A673 (cell line): Measurements from ENCODE around the gene COL13A1. TPM values are rescaled to one million over a fixed set of nuclear protein-coding genes. Genes with fewer than 3 reads are reported as not detected.

Source experiments
- BruUV-seq: library from RNA; stranded (reverse); fragments of 400-500 nt; replicated peaks from 2 replicates; lab custom pipeline; 2021; lab: Mats Ljungman, UMichigan
- CTCF ChIA-PET: fragments of 300-600 bp; sonication (Branson Sonifier 250); formaldehyde crosslinking; loops from one replicate; lab custom pipeline; 2022; ENCODE audit warnings: antibody characterized with exemption; lab: Charles Lee
- POLR2A ChIA-PET: fragments of 300-600 bp; sonication (Branson Sonifier 250); formaldehyde crosslinking; loops from one replicate; lab custom pipeline; 2022; ENCODE audit warnings: antibody characterized with exemption; ENCODE audit not compliant: low non-redundant PET; lab: Charles Lee
- DNase-seq: peaks from one replicate; pipeline ENCODE4 v3.0.0-alpha.2; 2015; ENCODE audit warnings: low spot score
- H3K27ac ChIP-seq: fragments of 200-600 bp; sonication (generic); 2 replicates; pipeline ENCODE4 v1.5.1; 2016; ENCODE audit warnings: mixed run types, low read depth, mild to moderate bottlenecking, mixed read lengths, antibody characterized with exemption, low read length; ENCODE audit not compliant: poor library complexity, severe bottlenecking
- H3K27me3 ChIP-seq: fragments of 200-600 bp; sonication (generic); replicated peaks from 2 replicates; pipeline ENCODE4 v1.6.1; 2017; ENCODE audit warnings: mixed run types, low read depth, mild to moderate bottlenecking, mixed read lengths, antibody characterized with exemption, low read length; ENCODE audit not compliant: insufficient read depth, poor library complexity
- H3K36me3 ChIP-seq: fragments of 200-600 bp; sonication (generic); 2 replicates; pipeline ENCODE4 v1.6.1; 2016; ENCODE audit warnings: mixed run types, mild to moderate bottlenecking, mixed read lengths, antibody characterized with exemption, low read length; ENCODE audit not compliant: insufficient read depth, poor library complexity, severe bottlenecking
- H3K4me1 ChIP-seq: fragments of 200-600 bp; sonication (generic); 2 replicates; pipeline ENCODE4 v1.6.1; 2017; ENCODE audit warnings: mixed run types, mild to moderate bottlenecking, mixed read lengths, antibody characterized with exemption, low read length; ENCODE audit not compliant: insufficient read depth, poor library complexity, severe bottlenecking
- H3K4me3 ChIP-seq: fragments of 200-600 bp; sonication (generic); 2 replicates; pipeline ENCODE4 v1.5.1; 2016; ENCODE audit warnings: low read depth, mixed run types, mild to moderate bottlenecking, mixed read lengths, low read length; ENCODE audit not compliant: poor library complexity, severe bottlenecking
- H3K9me3 ChIP-seq: fragments of 200-600 bp; sonication (generic); 2 replicates; pipeline ENCODE4 v1.6.1; 2016; ENCODE audit warnings: mixed run types, low read depth, mild to moderate bottlenecking, mixed read lengths, antibody characterized with exemption, low read length; ENCODE audit not compliant: poor library complexity, severe bottlenecking
- EZH2 ChIP-seq: fragments of 200-600 bp; sonication (generic); IDR thresholded peaks from 2 replicates; pipeline ENCODE4 v1.6.1; 2017; ENCODE audit warnings: borderline replicate concordance, low read depth, mild to moderate bottlenecking, mixed read lengths, antibody characterized with exemption, low read length; ENCODE audit not compliant: poor library complexity, severe bottlenecking
- intact Hi-C: fragments of 100-400 bp; cut with micrococcal nuclease; formaldehyde crosslinking; loops from one replicate; pipeline ENCODE4 v1.10.0; 2022; ENCODE audit not compliant: unreplicated experiment
- total RNA-seq: library from RNA; stranded (reverse); gene quantifications from 2 replicates; pipeline ENCODE4 v1.2.3, GENCODE V29; 2021
- TF ChIP-seq, protein P1 (sequence below): fragments of 300-800, 200-600 bp; sonication (generic); conservative IDR thresholded peaks from 2 replicates; pipeline ENCODE4 v1.5.1; 2017; ENCODE audit warnings: low read depth, mild to moderate bottlenecking, antibody characterized with exemption, low read length, moderate library complexity, mixed read lengths

Gene COL13A1
- total RNA-seq, 1 experiment from 2014 or later: 2.0 TPM

DNA sequence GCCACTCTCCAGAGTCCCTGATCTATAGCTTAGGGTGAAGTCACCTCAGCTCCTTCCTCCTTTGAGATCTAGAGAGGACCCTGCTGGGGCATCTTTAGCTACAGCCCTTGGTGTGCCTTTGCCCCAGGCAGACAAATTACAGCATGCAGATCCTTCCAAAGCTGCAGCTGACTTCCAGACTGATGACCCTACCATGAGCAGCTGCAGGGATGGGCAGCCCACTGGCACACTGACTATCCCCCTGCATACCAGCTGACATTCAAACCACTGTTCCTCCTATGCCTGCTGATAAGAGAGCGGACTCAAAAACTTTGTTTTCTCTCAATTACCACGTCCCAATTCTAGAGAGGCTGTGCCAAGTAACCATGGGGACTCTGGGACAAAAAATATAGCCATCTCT, 70.6 kb downstream of the COL13A1 start:
- DNase-seq: no peak
- no peaks in the 10 kb centered on the region for H3K27me3 ChIP-seq
- H3K36me3 ChIP-seq: no peaks in the 10 kb centered on the region
- POLR2A ChIA-PET: no interaction called here
- intact Hi-C loops: no loop called here
- H3K4me3 ChIP-seq: no peak overlapping the region
- H3K27ac ChIP-seq: no peak overlapping the region
- CTCF ChIA-PET: interaction anchor here (0.6 kb wide), 1 partner anchor 71 kb away, joined by 4 read pairs; the partner anchor contains the start of gene COL13A1
- BruUV-seq: no TSS peak
- no peaks in the 10 kb centered on the region for H3K4me1 ChIP-seq
- no peaks in the 10 kb centered on the region for H3K9me3 ChIP-seq
- TF ChIP-seq, protein P1, sequence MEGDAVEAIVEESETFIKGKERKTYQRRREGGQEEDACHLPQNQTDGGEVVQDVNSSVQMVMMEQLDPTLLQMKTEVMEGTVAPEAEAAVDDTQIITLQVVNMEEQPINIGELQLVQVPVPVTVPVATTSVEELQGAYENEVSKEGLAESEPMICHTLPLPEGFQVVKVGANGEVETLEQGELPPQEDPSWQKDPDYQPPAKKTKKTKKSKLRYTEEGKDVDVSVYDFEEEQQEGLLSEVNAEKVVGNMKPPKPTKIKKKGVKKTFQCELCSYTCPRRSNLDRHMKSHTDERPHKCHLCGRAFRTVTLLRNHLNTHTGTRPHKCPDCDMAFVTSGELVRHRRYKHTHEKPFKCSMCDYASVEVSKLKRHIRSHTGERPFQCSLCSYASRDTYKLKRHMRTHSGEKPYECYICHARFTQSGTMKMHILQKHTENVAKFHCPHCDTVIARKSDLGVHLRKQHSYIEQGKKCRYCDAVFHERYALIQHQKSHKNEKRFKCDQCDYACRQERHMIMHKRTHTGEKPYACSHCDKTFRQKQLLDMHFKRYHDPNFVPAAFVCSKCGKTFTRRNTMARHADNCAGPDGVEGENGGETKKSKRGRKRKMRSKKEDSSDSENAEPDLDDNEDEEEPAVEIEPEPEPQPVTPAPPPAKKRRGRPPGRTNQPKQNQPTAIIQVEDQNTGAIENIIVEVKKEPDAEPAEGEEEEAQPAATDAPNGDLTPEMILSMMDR: no peak
- no peak for TF ChIP-seq EZH2

DNA sequence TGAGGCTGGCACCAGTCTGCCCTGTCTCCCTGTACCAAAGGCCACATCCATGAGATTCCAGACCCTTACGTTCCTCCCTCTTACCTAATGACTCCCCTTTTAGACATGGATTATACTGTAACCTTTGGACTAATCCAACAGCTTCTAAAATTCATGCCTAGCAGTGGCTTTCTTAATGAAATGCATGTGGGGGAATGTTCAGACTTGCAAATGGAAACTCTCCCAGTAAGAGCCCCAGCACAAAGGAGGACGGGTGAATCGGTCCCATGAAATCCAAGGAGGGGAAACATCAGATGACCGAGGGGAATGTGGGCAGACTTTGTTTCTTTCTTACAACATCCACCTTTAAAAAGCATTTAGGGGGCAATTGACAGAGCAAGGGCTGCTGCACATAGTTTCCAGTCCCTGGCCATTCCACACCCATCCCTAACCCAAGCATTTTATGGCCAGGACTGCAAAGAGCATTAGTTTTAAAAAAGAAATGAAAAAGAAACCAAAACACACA, 71.5 kb downstream of the COL13A1 start:
- DNase-seq: no peak
- CTCF ChIA-PET: no interaction called here
- Histone ChIP-seq H3K27me3 (no peaks in the 10 kb centered on the region), H3K27ac (no peak overlapping the region), H3K4me3 (no peak overlapping the region), H3K36me3 (no peaks in the 10 kb centered on the region), H3K9me3 (no peaks in the 10 kb centered on the region), H3K4me1 (no peaks in the 10 kb centered on the region)
- POLR2A ChIA-PET: no interaction called here
- TF ChIP-seq, protein P1: no peak
- TF ChIP-seq EZH2: no peak
- BruUV-seq: no TSS peak
- intact Hi-C loops: no loop called here

DNA sequence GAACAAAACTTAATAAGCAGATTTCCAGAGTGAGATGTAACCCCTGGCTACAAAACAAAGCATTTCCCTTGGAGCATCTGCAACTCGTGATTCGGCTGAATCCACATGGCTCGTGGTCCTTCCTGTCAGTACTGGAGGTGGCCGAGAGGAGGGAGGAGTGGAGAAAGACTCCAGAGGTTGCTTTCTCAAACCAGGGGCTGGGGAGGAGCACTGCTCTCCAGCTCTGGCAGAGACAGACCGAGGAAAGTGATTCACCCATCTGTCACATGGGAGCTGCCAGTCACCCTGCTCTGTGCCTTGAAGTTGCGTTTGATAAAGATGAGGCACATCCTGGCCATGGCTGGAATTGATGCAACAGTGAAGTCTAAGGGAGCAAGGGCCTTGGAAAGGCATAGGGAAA, 72.7 kb downstream of the COL13A1 start:
- intact Hi-C loops: no loop called here
- H3K27ac ChIP-seq: no peak overlapping the region

More for the DNA sequence above, 72.7 kb downstream of the COL13A1 start:
- TF ChIP-seq, protein P1: no peak
- no peak for TF ChIP-seq EZH2
- ChIA-PET POLR2A (no interaction called here), CTCF (no interaction called here)
- Histone ChIP-seq H3K9me3 (no peaks in the 10 kb centered on the region), H3K4me3 (no peak overlapping the region), H3K4me1 (no peaks in the 10 kb centered on the region), H3K36me3 (no peaks in the 10 kb centered on the region), H3K27me3 (no peaks in the 10 kb centered on the region)
- BruUV-seq: no TSS peak
- DNase-seq: no peak
